H9 (cell line): Measurements from ENCODE around the gene SPTAN1. TPM values are rescaled to one million over a fixed set of nuclear protein-coding genes. Genes with fewer than 3 reads are reported as not detected.

ENCODE experiments used
- DNase-seq: peaks from one replicate; pipeline ENCODE4 v3.0.0-alpha.2; 2017
- H2AFZ ChIP-seq: one replicate; pipeline ENCODE4 v1.6.1; 2013; ENCODE audit warnings: mild to moderate bottlenecking, low read length, control low read depth, moderate library complexity
- H2AK5ac ChIP-seq: 2 replicates; pipeline ENCODE4 v1.6.1; 2013; ENCODE audit warnings: low read length, control low read depth, mixed read lengths; ENCODE audit not compliant: insufficient read length
- H2BK120ac ChIP-seq: one replicate; pipeline ENCODE4 v1.6.1; 2013; ENCODE audit warnings: low read depth, mild to moderate bottlenecking, low read length, control low read depth, inconsistent platforms; ENCODE audit not compliant: poor library complexity, severe bottlenecking
- H2BK12ac ChIP-seq: 2 replicates; pipeline ENCODE4 v1.6.1; 2013; ENCODE audit warnings: low read length, control low read depth, mixed read lengths, low read depth; ENCODE audit not compliant: insufficient read length
- H2BK15ac ChIP-seq: 2 replicates; pipeline ENCODE4 v1.6.1; 2013; ENCODE audit warnings: low read depth, low read length, control low read depth
- H2BK20ac ChIP-seq: one replicate; pipeline ENCODE4 v1.6.1; 2013; ENCODE audit warnings: low read depth, mild to moderate bottlenecking, low read length, control low read depth, inconsistent platforms; ENCODE audit not compliant: poor library complexity, severe bottlenecking
- H2BK5ac ChIP-seq: 2 replicates; pipeline ENCODE4 v1.6.1; 2013; ENCODE audit warnings: low read length, control low read depth, mixed read lengths; ENCODE audit not compliant: insufficient read length
- H3K14ac ChIP-seq: 2 replicates; pipeline ENCODE4 v1.6.1; 2013; ENCODE audit warnings: low read length, control low read depth; ENCODE audit not compliant: insufficient read depth
- H3K18ac ChIP-seq: 2 replicates; pipeline ENCODE4 v1.6.1; 2013; ENCODE audit warnings: low read depth, mild to moderate bottlenecking, mixed read lengths, low read length, control low read depth; ENCODE audit not compliant: insufficient read length
- H3K23ac ChIP-seq: 2 replicates; pipeline ENCODE4 v1.6.1; 2013; ENCODE audit warnings: low read length, control low read depth, mixed read lengths, low read depth; ENCODE audit not compliant: insufficient read length
- H3K23me2 ChIP-seq: 2 replicates; pipeline ENCODE4 v1.6.1; 2013; ENCODE audit warnings: low read depth, mild to moderate bottlenecking, mixed read lengths, low read length, control low read depth; ENCODE audit not compliant: insufficient read length, poor library complexity, severe bottlenecking
- H3K27ac ChIP-seq: 2 replicates; pipeline ENCODE4 v1.5.1; 2013; ENCODE audit warnings: low read length, control low read depth, mixed read lengths, low read depth; ENCODE audit not compliant: insufficient read length
- H3K27me3 ChIP-seq: 2 replicates; pipeline ENCODE4 v1.6.1; 2013; ENCODE audit warnings: low read length, control low read depth, inconsistent platforms; ENCODE audit not compliant: insufficient read depth
- H3K4ac ChIP-seq: 2 replicates; pipeline ENCODE4 v1.6.1; 2013; ENCODE audit warnings: low read depth, mild to moderate bottlenecking, control low read depth, inconsistent platforms, low read length, moderate library complexity
- H3K4me1 ChIP-seq: 2 replicates; pipeline ENCODE4 v1.6.1; 2013; ENCODE audit warnings: low read length, control low read depth, inconsistent platforms; ENCODE audit not compliant: insufficient read depth
- H3K4me2 ChIP-seq: 2 replicates; pipeline ENCODE4 v1.6.1; 2013; ENCODE audit warnings: low read length, control low read depth, mixed read lengths; ENCODE audit not compliant: insufficient read length, insufficient read depth
- H3K56ac ChIP-seq: 2 replicates; pipeline ENCODE4 v1.6.1; 2013; ENCODE audit warnings: low read depth, mild to moderate bottlenecking, mixed read lengths, low read length, control low read depth; ENCODE audit not compliant: insufficient read length
- H3K79me1 ChIP-seq: 2 replicates; pipeline ENCODE4 v1.6.1; 2013; ENCODE audit warnings: low read depth, mild to moderate bottlenecking, moderate library complexity, low read length, control low read depth, inconsistent platforms; ENCODE audit not compliant: insufficient read depth, poor library complexity, severe bottlenecking
- H3K79me2 ChIP-seq: 2 replicates; pipeline ENCODE4 v1.6.1; 2013; ENCODE audit warnings: low read length, control low read depth, inconsistent platforms; ENCODE audit not compliant: insufficient read depth
- H3K9ac ChIP-seq: 2 replicates; pipeline ENCODE4 v1.6.1; 2013; ENCODE audit warnings: low read length, control low read depth, mixed read lengths; ENCODE audit not compliant: insufficient read length; ENCODE audit errors: extremely low read depth
- H3K9me3 ChIP-seq: one replicate; pipeline ENCODE4 v1.6.1; 2013; ENCODE audit warnings: low read depth, low read length, inconsistent platforms; ENCODE audit not compliant: control insufficient read depth
- H3T11ph ChIP-seq: one replicate; pipeline ENCODE4 v1.6.1; 2013; ENCODE audit warnings: mild to moderate bottlenecking, low read length, control low read depth, inconsistent platforms
- H4K20me1 ChIP-seq: one replicate; pipeline ENCODE4 v1.6.1; 2013; ENCODE audit not compliant: control insufficient read depth, insufficient read length, insufficient read depth
- H4K5ac ChIP-seq: 2 replicates; pipeline ENCODE4 v1.6.1; 2013; ENCODE audit warnings: low read depth, mild to moderate bottlenecking, mixed read lengths, low read length, control low read depth; ENCODE audit not compliant: insufficient read length
- H4K8ac ChIP-seq: replicated peaks from 2 replicates; pipeline ENCODE4 v1.6.1; 2013; ENCODE audit warnings: low read length, control low read depth, mixed read lengths, low read depth; ENCODE audit not compliant: insufficient read length
- H4K91ac ChIP-seq: 2 replicates; pipeline ENCODE4 v1.6.1; 2013; ENCODE audit warnings: low read depth, mild to moderate bottlenecking, moderate library complexity, mixed read lengths, low read length, control low read depth; ENCODE audit not compliant: insufficient read length
- H3K27ac Mint-ChIP-seq, 3 experiments: 2 replicates in 2 of 3; 3 replicates in 1 of 3; pipeline ENCODE4 v1.8.0; 2020 to 2021; ENCODE audit warnings: mixed read lengths in 3 of 3, mild to moderate bottlenecking in 1 of 3, moderate library complexity in 1 of 3
- H3K27me3 Mint-ChIP-seq: 2 replicates; pipeline ENCODE4 v1.8.0; 2021; ENCODE audit warnings: low read depth, mild to moderate bottlenecking, moderate library complexity, mixed read lengths
- H3K36me3 Mint-ChIP-seq, 3 experiments: 2 replicates in 2 of 3; 3 replicates in 1 of 3; pipeline ENCODE4 v1.8.0; 2020 to 2021; ENCODE audit warnings: low read depth in 3 of 3, mixed read lengths in 3 of 3; ENCODE audit not compliant: insufficient read depth in 1 of 3
- H3K4me1 Mint-ChIP-seq, 2 experiments: 2 replicates each; pipeline ENCODE4 v1.8.0; 2020; ENCODE audit warnings: mixed read lengths in 2 of 2
- H3K4me3 Mint-ChIP-seq, 2 experiments: 2 replicates in 1 of 2; 3 replicates in 1 of 2; pipeline ENCODE4 v1.8.0; 2020 to 2021; ENCODE audit warnings: mild to moderate bottlenecking in 2 of 2, mixed read lengths in 2 of 2, moderate library complexity in 1 of 2
- H3K9me3 Mint-ChIP-seq, 2 experiments: 2 replicates in 1 of 2; 3 replicates in 1 of 2; pipeline ENCODE4 v1.8.0; 2020; ENCODE audit warnings: mild to moderate bottlenecking in 2 of 2, mixed read lengths in 2 of 2, moderate library complexity in 1 of 2
- WGBS: extraction: QIAGEN DNeasy Blood & Tissue Kit; methylation state at CpG from one replicate; pipeline ENCODE4 v1.1.7; 2013; ENCODE audit warnings: missing lambda C conversion rate, low lambda C conversion rate, mixed read lengths; ENCODE audit not compliant: insufficient read length; ENCODE audit errors: extremely low coverage; 5-methylcytosine and 5-hydroxymethylcytosine counted together
- total RNA-seq: library from RNA; stranded (reverse); gene quantifications from 2 replicates; pipeline ENCODE4 v1.2.1, GENCODE V29; 2021
- TF ChIP-seq, protein P1 (sequence below): fragments of 200-600 bp; sonication (generic); conservative IDR thresholded peaks from 3 replicates; pipeline ENCODE4 v1.8.0; 2021; ENCODE audit warnings: antibody characterized with exemption, mild to moderate bottlenecking

Gene SPTAN1
- total RNA-seq, 1 experiment from 2014 or later = 213 TPM

- no peaks in the 10 kb centered on the region for H3K4me1 Mint-ChIP-seq
- no peak overlapping the region for H2AK5ac ChIP-seq
- no peak overlapping the region for H4K5ac ChIP-seq
- no peak overlapping the region for H3T11ph ChIP-seq
- H3K27me3 Mint-ChIP-seq = no peaks in the 10 kb centered on the region
- no peak overlapping the region for H3K18ac ChIP-seq
- no peaks in the 10 kb centered on the region for H3K9me3 Mint-ChIP-seq
- no peak overlapping the region for H3K9ac ChIP-seq
- no peak overlapping the region for H3K4ac ChIP-seq
- no peak overlapping the region for H3K56ac ChIP-seq
- WGBS = no CpG with 5 or more reads among the region's 16 CpGs
- no peaks in the 10 kb centered on the region for H3K79me1 ChIP-seq
- no peak overlapping the region for H3K27ac Mint-ChIP-seq
- H3K4me2 ChIP-seq = no peak overlapping the region
- no peak overlapping the region for H2AFZ ChIP-seq
- no peak overlapping the region for H2BK12ac ChIP-seq
- H2BK20ac ChIP-seq = no peak overlapping the region
- no peaks in the 10 kb centered on the region for H3K23me2 ChIP-seq
- H4K91ac ChIP-seq = no peak overlapping the region
- no peak overlapping the region for H2BK120ac ChIP-seq
- no peaks in the 10 kb centered on the region for H3K4me1 ChIP-seq
- no peak for DNase-seq
- TF ChIP-seq, protein P1, sequence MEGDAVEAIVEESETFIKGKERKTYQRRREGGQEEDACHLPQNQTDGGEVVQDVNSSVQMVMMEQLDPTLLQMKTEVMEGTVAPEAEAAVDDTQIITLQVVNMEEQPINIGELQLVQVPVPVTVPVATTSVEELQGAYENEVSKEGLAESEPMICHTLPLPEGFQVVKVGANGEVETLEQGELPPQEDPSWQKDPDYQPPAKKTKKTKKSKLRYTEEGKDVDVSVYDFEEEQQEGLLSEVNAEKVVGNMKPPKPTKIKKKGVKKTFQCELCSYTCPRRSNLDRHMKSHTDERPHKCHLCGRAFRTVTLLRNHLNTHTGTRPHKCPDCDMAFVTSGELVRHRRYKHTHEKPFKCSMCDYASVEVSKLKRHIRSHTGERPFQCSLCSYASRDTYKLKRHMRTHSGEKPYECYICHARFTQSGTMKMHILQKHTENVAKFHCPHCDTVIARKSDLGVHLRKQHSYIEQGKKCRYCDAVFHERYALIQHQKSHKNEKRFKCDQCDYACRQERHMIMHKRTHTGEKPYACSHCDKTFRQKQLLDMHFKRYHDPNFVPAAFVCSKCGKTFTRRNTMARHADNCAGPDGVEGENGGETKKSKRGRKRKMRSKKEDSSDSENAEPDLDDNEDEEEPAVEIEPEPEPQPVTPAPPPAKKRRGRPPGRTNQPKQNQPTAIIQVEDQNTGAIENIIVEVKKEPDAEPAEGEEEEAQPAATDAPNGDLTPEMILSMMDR = no peak
- no peaks in the 10 kb centered on the region for H3K27me3 ChIP-seq
- no peaks in the 10 kb centered on the region for H3K9me3 ChIP-seq
- peaks cover 21 to 85% (median 76%) of the 10 kb centered on the region in 3 experiments; a peak in 6 of 7 replicates for H3K36me3 Mint-ChIP-seq
- H3K27ac ChIP-seq = no peak overlapping the region
- no peak overlapping the region for H3K23ac ChIP-seq
- H3K79me2 ChIP-seq = no peaks in the 10 kb centered on the region
- H4K20me1 ChIP-seq = no peaks in the 10 kb centered on the region
- H2BK5ac ChIP-seq = no peak overlapping the region
- H4K8ac ChIP-seq = no peak overlapping the region
- no peak overlapping the region for H3K4me3 Mint-ChIP-seq
- no peak overlapping the region for H2BK15ac ChIP-seq
- H3K14ac ChIP-seq = no peak overlapping the region
Observed at GRCh38 chr9:128607642-128608350, 55.4 kb downstream of the SPTAN1 start.
